ENCODE data around the gene ATXN1. TPM values are rescaled to one million over a fixed set of nuclear protein-coding genes. Genes with fewer than 3 reads are reported as not detected.

Gene ATXN1
- total RNA-seq, 5 donors from 2014 or later (not counting 1 experiment from before 2014, with no cell fraction given): 65.1 to 101 (median 77.5) TPM

- Histone ChIP-seq H3K9me3 (no peaks in the 10 kb centered on the region), H3K27me3 (replicated peaks in 1 of 2; ENCODE audit: control insufficient read depth in 2 of 2, extremely low read depth in 1 of 2, insufficient read depth in 2 of 2, low read length in 1 of 2) (no peaks in the 10 kb centered on the region), H3K36me3 (ENCODE audit: control insufficient read depth in 2 of 2, extremely low read depth in 1 of 2, insufficient read depth in 1 of 2, low read length in 1 of 2) (no peaks in the 10 kb centered on the region), H3K4me1 (ENCODE audit: control insufficient read depth in 1 of 2, extremely low read depth in 1 of 2, insufficient read depth in 2 of 2, low read length in 2 of 2) (peaks cover 8 to 29% of the 10 kb centered on the region in 2 experiments), H3K4me3 (ENCODE audit: control insufficient read depth in 1 of 2, extremely low read depth in 1 of 2, low read length in 1 of 2) (no peak overlapping the region), H3K27ac (ENCODE audit: low read length) (no peak overlapping the region)
- Mint-ChIP-seq H3K36me3 (peaks cover 21% of the 10 kb centered on the region), H3K4me1 (peaks cover 33 to 61% (median 49%) of the 10 kb centered on the region in 3 donors), H3K4me3 (no peak overlapping the region), H3K27ac (no peak overlapping the region), H3K9me3 (no peaks in the 10 kb centered on the region), H3K27me3 (no peaks in the 10 kb centered on the region)
- ChIA-PET POLR2A (interaction anchor here in 1 of 2 donors (0.6 kb wide), 1 partner anchor 50 kb away, joined by 4 read pairs; no protein-coding TSS in a partner anchor), CTCF (no interaction called here)
- ATAC-seq (replicated peaks in 1 of 4) (no peak), DNase-seq (no peak)
- WGBS (ENCODE audit: insufficient coverage): 100% methylated on average over 1 of the region's 3 CpGs
These were observed 319.2 kb downstream of the ATXN1 start for GRCh38 chr6:16442031-16442430.

GRCh38 chr6:16441262-16441661 is 320.0 kb downstream of the ATXN1 start:
- ATAC-seq (replicated peaks in 1 of 4) (no peak), DNase-seq (no peak)
- no peaks in the 10 kb centered on the region for H3K9me3 ChIP-seq
- no peaks in the 10 kb centered on the region for H3K27me3 Mint-ChIP-seq
- H3K4me3 Mint-ChIP-seq: no peak overlapping the region
- ChIA-PET POLR2A (interaction anchor here in 1 of 2 donors (0.6 kb wide), 1 partner anchor 210 kb away, joined by 3 read pairs; no protein-coding TSS in a partner anchor), CTCF (no interaction called here)
- H3K36me3 Mint-ChIP-seq: peaks cover 27% of the 10 kb centered on the region
- H3K4me1 Mint-ChIP-seq: peaks cover 38 to 63% (median 50%) of the 10 kb centered on the region in 3 donors
- H3K4me1 ChIP-seq (ENCODE audit: control insufficient read depth in 1 of 2, extremely low read depth in 1 of 2, insufficient read depth in 2 of 2, low read length in 2 of 2): peaks cover 14 to 36% of the 10 kb centered on the region in 2 experiments
- no CpG with 5 or more reads among the region's 2 CpGs for WGBS (ENCODE audit: insufficient coverage)
- H3K27ac ChIP-seq (ENCODE audit: low read length): no peak overlapping the region
- H3K9me3 Mint-ChIP-seq: no peaks in the 10 kb centered on the region
- H3K4me3 ChIP-seq (ENCODE audit: control insufficient read depth in 1 of 2, extremely low read depth in 1 of 2, low read length in 1 of 2): no peak overlapping the region
- no peaks in the 10 kb centered on the region for H3K36me3 ChIP-seq (ENCODE audit: control insufficient read depth in 2 of 2, extremely low read depth in 1 of 2, insufficient read depth in 1 of 2, low read length in 1 of 2)
- H3K27ac Mint-ChIP-seq: no peak overlapping the region
- H3K27me3 ChIP-seq (replicated peaks in 1 of 2; ENCODE audit: control insufficient read depth in 2 of 2, extremely low read depth in 1 of 2, insufficient read depth in 2 of 2, low read length in 1 of 2): no peaks in the 10 kb centered on the region

- Histone ChIP-seq H3K9me3 (no peaks in the 10 kb centered on the region), H3K27ac (ENCODE audit: low read length) (no peak overlapping the region), H3K27me3 (replicated peaks in 1 of 2; ENCODE audit: control insufficient read depth in 2 of 2, extremely low read depth in 1 of 2, insufficient read depth in 2 of 2, low read length in 1 of 2) (no peaks in the 10 kb centered on the region), H3K4me1 (ENCODE audit: control insufficient read depth in 1 of 2, extremely low read depth in 1 of 2, insufficient read depth in 2 of 2, low read length in 2 of 2) (peaks cover 14 to 40% of the 10 kb centered on the region in 2 experiments), H3K36me3 (ENCODE audit: control insufficient read depth in 2 of 2, extremely low read depth in 1 of 2, insufficient read depth in 1 of 2, low read length in 1 of 2) (no peaks in the 10 kb centered on the region), H3K4me3 (ENCODE audit: control insufficient read depth in 1 of 2, extremely low read depth in 1 of 2, low read length in 1 of 2) (no peak overlapping the region)
- ChIA-PET POLR2A (interaction anchor here (0.6 kb wide), 2 partner anchors 17 to 211 kb away, joined by 3 to 4 read pairs; no protein-coding TSS in a partner anchor), CTCF (interaction anchor here in 1 of 2 donors (0.7 kb wide), 1 partner anchor 319 kb away, joined by 3 read pairs; no protein-coding TSS in a partner anchor)
- H3K36me3 Mint-ChIP-seq: peaks cover 27% of the 10 kb centered on the region
- ATAC-seq (replicated peaks in 1 of 4) (peak in 1 of 4 experiments; percentile 54), DNase-seq (peak in 2 of 35 experiments; percentile 9 to 57)
- 88% methylated on average over 4 of the region's 7 CpGs for WGBS (ENCODE audit: insufficient coverage)
- H3K9me3 Mint-ChIP-seq: no peaks in the 10 kb centered on the region
- H3K27me3 Mint-ChIP-seq: no peaks in the 10 kb centered on the region
- no peak overlapping the region for H3K27ac Mint-ChIP-seq
- H3K4me1 Mint-ChIP-seq: peaks cover 37 to 65% (median 51%) of the 10 kb centered on the region in 3 donors
- no peak overlapping the region for H3K4me3 Mint-ChIP-seq
These were observed 320.5 kb downstream of the ATXN1 start for GRCh38 chr6:16440636-16441212.

- Mint-ChIP-seq H3K4me3 (peak overlapping the region in 1 of 3 donors; percentile 13), H3K36me3 (peaks cover 28% of the 10 kb centered on the region), H3K9me3 (no peaks in the 10 kb centered on the region), H3K27me3 (no peaks in the 10 kb centered on the region), H3K4me1 (peaks cover 54 to 74% (median 65%) of the 10 kb centered on the region in 3 donors), H3K27ac (peak overlapping the region; percentile 3 to 24)
- no peaks in the 10 kb centered on the region for H3K27me3 ChIP-seq (replicated peaks in 1 of 2; ENCODE audit: control insufficient read depth in 2 of 2, extremely low read depth in 1 of 2, insufficient read depth in 2 of 2, low read length in 1 of 2)
- ATAC-seq (replicated peaks in 1 of 4): no peak
- H3K36me3 ChIP-seq (ENCODE audit: control insufficient read depth in 2 of 2, extremely low read depth in 1 of 2, insufficient read depth in 1 of 2, low read length in 1 of 2): no peaks in the 10 kb centered on the region
- DNase-seq: peak in 1 of 35 experiments; percentile 58
- H3K4me3 ChIP-seq (ENCODE audit: control insufficient read depth in 1 of 2, extremely low read depth in 1 of 2, low read length in 1 of 2): no peak overlapping the region
- H3K9me3 ChIP-seq: no peaks in the 10 kb centered on the region
- WGBS (ENCODE audit: insufficient coverage): no CpG with 5 or more reads among the region's 14 CpGs
- peak overlapping the region; percentile 74 for H3K27ac ChIP-seq (ENCODE audit: low read length)
- peaks cover 14 to 50% of the 10 kb centered on the region in 2 experiments for H3K4me1 ChIP-seq (ENCODE audit: control insufficient read depth in 1 of 2, extremely low read depth in 1 of 2, insufficient read depth in 2 of 2, low read length in 2 of 2)
- CTCF ChIA-PET: interaction anchor here (0.6 to 1.2 kb wide), 9 partner anchors 18 to 332 kb away, joined by 3 to 5 read pairs (median 3); no protein-coding TSS in a partner anchor
- POLR2A ChIA-PET: interaction anchor here (0.5 to 1.6 kb wide), 3 partner anchors 18 to 1155 kb away, joined by 3 to 9 read pairs (median 7); no protein-coding TSS in a partner anchor
These were observed 322.3 kb downstream of the ATXN1 start for GRCh38 chr6:16438718-16439591.

GRCh38 chr6:16437984-16438383 is 323.3 kb downstream of the ATXN1 start:
- peak overlapping the region; percentile 63 to 75 (median 69) for H3K4me3 Mint-ChIP-seq
- peak; percentile 44 to 57 (median 48) for ATAC-seq (replicated peaks in 1 of 4)
- H3K27me3 Mint-ChIP-seq: no peaks in the 10 kb centered on the region
- Histone ChIP-seq H3K4me1 (ENCODE audit: control insufficient read depth in 1 of 2, extremely low read depth in 1 of 2, insufficient read depth in 2 of 2, low read length in 2 of 2) (peaks cover 14 to 50% of the 10 kb centered on the region in 2 experiments), H3K27me3 (replicated peaks in 1 of 2; ENCODE audit: control insufficient read depth in 2 of 2, extremely low read depth in 1 of 2, insufficient read depth in 2 of 2, low read length in 1 of 2) (no peaks in the 10 kb centered on the region), H3K9me3 (no peaks in the 10 kb centered on the region), H3K36me3 (ENCODE audit: control insufficient read depth in 2 of 2, extremely low read depth in 1 of 2, insufficient read depth in 1 of 2, low read length in 1 of 2) (no peaks in the 10 kb centered on the region), H3K4me3 (ENCODE audit: control insufficient read depth in 1 of 2, extremely low read depth in 1 of 2, low read length in 1 of 2) (no peak overlapping the region), H3K27ac (ENCODE audit: low read length) (peak overlapping the region; percentile 74)
- H3K4me1 Mint-ChIP-seq: peaks cover 57 to 83% (median 69%) of the 10 kb centered on the region in 3 donors
- no CpG with 5 or more reads among the region's 3 CpGs for WGBS (ENCODE audit: insufficient coverage)
- POLR2A ChIA-PET: interaction anchor here in 1 of 2 donors (1.6 kb wide), 1 partner anchor 17 kb away, joined by 7 read pairs; no protein-coding TSS in a partner anchor
- H3K36me3 Mint-ChIP-seq: peaks cover 30% of the 10 kb centered on the region
- peak in 9 of 35 experiments; percentile 6 to 57 (median 18) for DNase-seq
- H3K27ac Mint-ChIP-seq: peak overlapping the region; percentile 81 to 91
- CTCF ChIA-PET: interaction anchor here in 1 of 2 donors (0.6 to 1.3 kb wide), 4 partner anchors 14 to 37 kb away, joined by 3 to 6 read pairs (median 3); no protein-coding TSS in a partner anchor
- H3K9me3 Mint-ChIP-seq: no peaks in the 10 kb centered on the region

- H3K9me3 Mint-ChIP-seq: no peaks in the 10 kb centered on the region
- no peaks in the 10 kb centered on the region for H3K36me3 ChIP-seq (ENCODE audit: control insufficient read depth in 2 of 2, extremely low read depth in 1 of 2, insufficient read depth in 1 of 2, low read length in 1 of 2)
- peak overlapping the region; percentile 63 to 75 (median 69) for H3K4me3 Mint-ChIP-seq
- no peaks in the 10 kb centered on the region for H3K9me3 ChIP-seq
- ChIA-PET CTCF (interaction anchor here in 1 of 2 donors (1.1 to 1.3 kb wide), 2 partner anchors 13 to 16 kb away, joined by 3 to 6 read pairs; no protein-coding TSS in a partner anchor), POLR2A (interaction anchor here in 1 of 2 donors (1.0 kb wide), 1 partner anchor 16 kb away, joined by 3 read pairs; no protein-coding TSS in a partner anchor)
- H3K4me1 Mint-ChIP-seq: peaks cover 63 to 86% (median 74%) of the 10 kb centered on the region in 3 donors
- peak in 2 of 35 experiments; percentile 3 to 30 for DNase-seq
- peak in 2 of 4 experiments; percentile 14 to 24 for ATAC-seq (replicated peaks in 1 of 4)
- peak overlapping the region in 1 of 2 donors; percentile 8 for H3K4me3 ChIP-seq (ENCODE audit: control insufficient read depth in 1 of 2, extremely low read depth in 1 of 2, low read length in 1 of 2)
- no peaks in the 10 kb centered on the region for H3K27me3 Mint-ChIP-seq
- H3K36me3 Mint-ChIP-seq: peaks cover 25% of the 10 kb centered on the region
- H3K27ac Mint-ChIP-seq: peak overlapping the region; percentile 81 to 91
- H3K27ac ChIP-seq (ENCODE audit: low read length): peak overlapping the region; percentile 74
- H3K27me3 ChIP-seq (replicated peaks in 1 of 2; ENCODE audit: control insufficient read depth in 2 of 2, extremely low read depth in 1 of 2, insufficient read depth in 2 of 2, low read length in 1 of 2): no peaks in the 10 kb centered on the region
- 40% methylated on average over 2 of the region's 7 CpGs for WGBS (ENCODE audit: insufficient coverage)
- peaks cover 14 to 51% of the 10 kb centered on the region in 2 experiments for H3K4me1 ChIP-seq (ENCODE audit: control insufficient read depth in 1 of 2, extremely low read depth in 1 of 2, insufficient read depth in 2 of 2, low read length in 2 of 2)
These were observed 324.2 kb downstream of the ATXN1 start for GRCh38 chr6:16437095-16437494.
